Prostate gland (tissue), 2 donors: Measurements from ENCODE around the gene TMEM220. TPM values are rescaled to one million over a fixed set of nuclear protein-coding genes. Genes with fewer than 3 reads are reported as not detected.

Experiments used
- DNase-seq: peaks from one replicate; pipeline ENCODE4 v3.0.0-alpha.2; 2019; ENCODE audit warnings: low spot score
- H3K27ac ChIP-seq, 2 donors: fragments of 200-600 bp; sonication (generic); 2 replicates each; pipeline ENCODE4 v1.5.1; 2017 to 2019
- H3K27me3 ChIP-seq: fragments of 200-600 bp; sonication (generic); replicated peaks from 2 replicates; pipeline ENCODE4 v1.5.1; 2019; ENCODE audit not compliant: insufficient read depth
- H3K36me3 ChIP-seq, 2 donors: fragments of 200-600 bp; sonication (generic); 1 replicate in 1 of 2; 2 replicates in 1 of 2; pipeline versions ENCODE4 v1.5.1 to v1.8.1; 2017 to 2019
- H3K4me1 ChIP-seq: fragments of 200-600 bp; sonication (generic); replicated peaks from 2 replicates; pipeline ENCODE4 v1.5.1; 2019
- H3K4me3 ChIP-seq, 2 donors: fragments of 200-600 bp; sonication (generic); 2 replicates each; pipeline ENCODE4 v1.5.1; 2017 to 2019
- H3K9me3 ChIP-seq: fragments of 200-600 bp; sonication (generic); 2 replicates; pipeline ENCODE4 v1.5.1; 2017
- CTCF ChIP-seq, 4 experiments: fragments of 200-600 bp in 2 of 4; fragments of 450-650 bp in 2 of 4; sonication (generic) in 2 of 4; IDR thresholded peaks; 1 replicate in 3 of 4; 2 replicates in 1 of 4; pipeline ENCODE4 v1.5.1; 2016 to 2019; ENCODE audit warnings: antibody characterized with exemption in 4 of 4, mild to moderate bottlenecking in 2 of 4, moderate library complexity in 2 of 4
- POLR2A ChIP-seq: fragments of 450-650 bp; IDR thresholded peaks from one replicate; pipeline ENCODE4 v1.6.1; 2016; ENCODE audit warnings: antibody characterized with exemption, mild to moderate bottlenecking
- POLR2AphosphoS5 ChIP-seq: sonication (generic); formaldehyde crosslinking; IDR thresholded peaks from one replicate; pipeline ENCODE4 v1.6.1; 2017; ENCODE audit warnings: antibody characterized with exemption
- WGBS: methylation state at CpG from one replicate; pipeline ENCODE4 v1.1.5; 2018; 5-methylcytosine and 5-hydroxymethylcytosine counted together
- intact Hi-C: fragments of 100-400 bp; cut with DNase I; formaldehyde crosslinking; loops from one replicate; pipeline ENCODE4 v1.14.2; 2022
- total RNA-seq, 2 donors: library from RNA; depleted of rRNA; stranded (reverse); fragments of >200 nt; gene quantifications; one replicate each; pipeline ENCODE4 v1.1.0, GENCODE V29; 2016

TMEM220 gene
- total RNA-seq, 2 donors from 2014 or later: 18.4 to 30.1 TPM

- intact Hi-C loops: no loop called here
- no peaks in the 10 kb centered on the region for H3K27me3 ChIP-seq
- no peak overlapping the region for H3K4me3 ChIP-seq
- H3K4me1 ChIP-seq: no peaks in the 10 kb centered on the region
- 39% methylated on average over 5 of the region's 5 CpGs for WGBS
- TF ChIP-seq POLR2AphosphoS5 (no peak), POLR2A (no peak), CTCF (IDR thresholded peaks at IDR 0.05) (no peak)
- no peaks in the 10 kb centered on the region for H3K9me3 ChIP-seq
- H3K27ac ChIP-seq: no peak overlapping the region
- DNase-seq: no peak
- H3K36me3 ChIP-seq: no peaks in the 10 kb centered on the region
These were observed 46.0 kb upstream of the TMEM220 start for GRCh38 chr17:10775740-10776356.

GRCh38 chr17:10775058-10775457 lies 45.2 kb upstream of the TMEM220 start:
- H3K4me1 ChIP-seq: no peaks in the 10 kb centered on the region
- no peaks in the 10 kb centered on the region for H3K9me3 ChIP-seq
- TF ChIP-seq POLR2AphosphoS5: no peak
- TF ChIP-seq POLR2A: no peak
- no peak for TF ChIP-seq CTCF (IDR thresholded peaks at IDR 0.05)
- H3K27me3 ChIP-seq: no peaks in the 10 kb centered on the region
- H3K36me3 ChIP-seq: no peaks in the 10 kb centered on the region
- intact Hi-C loops: no loop called here
- no peak overlapping the region for H3K27ac ChIP-seq
- WGBS: 99% methylated on average over 4 of the region's 4 CpGs
- no peak overlapping the region for H3K4me3 ChIP-seq
- DNase-seq: no peak

GRCh38 chr17:10773391-10773790 lies 43.6 kb upstream of the TMEM220 start:
- no peak overlapping the region for H3K4me3 ChIP-seq
- H3K4me1 ChIP-seq: no peaks in the 10 kb centered on the region
- no peak overlapping the region for H3K27ac ChIP-seq
- no peak for DNase-seq
- no peaks in the 10 kb centered on the region for H3K9me3 ChIP-seq
- intact Hi-C loops: no loop called here
- 55% methylated on average over 2 of the region's 2 CpGs for WGBS
- TF ChIP-seq POLR2AphosphoS5 (no peak), CTCF (IDR thresholded peaks at IDR 0.05) (no peak), POLR2A (no peak)
- no peaks in the 10 kb centered on the region for H3K27me3 ChIP-seq
- no peaks in the 10 kb centered on the region for H3K36me3 ChIP-seq

- Histone ChIP-seq H3K4me3 (no peak overlapping the region), H3K36me3 (no peaks in the 10 kb centered on the region), H3K4me1 (no peaks in the 10 kb centered on the region), H3K9me3 (no peaks in the 10 kb centered on the region), H3K27me3 (no peaks in the 10 kb centered on the region), H3K27ac (no peak overlapping the region)
- intact Hi-C loops: no loop called here
- TF ChIP-seq POLR2AphosphoS5: peak; percentile 11
- no peak for TF ChIP-seq POLR2A
- TF ChIP-seq CTCF (IDR thresholded peaks at IDR 0.05): peak; percentile 27 to 64 (median 57)
- peak; percentile 29 for DNase-seq
- WGBS: 48% methylated on average over 9 of the region's 9 CpGs
These were observed 42.9 kb upstream of the TMEM220 start for GRCh38 chr17:10772425-10773380.
